Head of caudate nucleus (tissue), 42 donors: ENCODE measurements around the gene DST.

Experiments used
- DNase-seq, 42 donors: peaks; one replicate each; pipeline versions ENCODE4 v3.0.0 to v3.0.0-alpha.2; 2020 to 2021; ENCODE audit warnings: mixed read lengths in 7 of 42
- intact Hi-C: fragments of 100-400 bp; cut with DNase I; formaldehyde crosslinking; loops from one replicate; pipeline ENCODE4 v1.15.0; 2022

Gene DST

DNA sequence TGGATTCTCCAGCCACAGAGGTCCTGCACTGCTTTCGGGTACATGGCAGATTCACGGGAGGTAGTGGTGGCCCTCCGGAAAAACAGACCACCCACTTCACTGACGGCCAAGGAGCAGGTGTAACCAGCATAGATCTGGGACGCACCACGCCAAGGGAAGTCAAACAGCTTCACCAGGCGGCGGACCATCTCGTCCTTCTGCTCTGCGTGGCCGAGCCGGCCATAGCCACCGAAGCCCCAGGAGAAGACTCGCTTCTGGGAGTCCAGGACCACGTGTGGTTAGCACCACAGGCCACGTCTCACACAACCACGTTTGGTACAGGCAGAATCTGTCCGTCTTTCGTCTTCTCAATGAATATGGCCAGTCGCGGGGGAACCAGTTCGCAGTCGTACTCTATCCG, 210.5 kb downstream of the DST start:
- no peak for DNase-seq
- intact Hi-C loops, result no loop called here

- intact Hi-C loops, result no loop called here
- DNase-seq, result no peak
Observed at GRCh38 chr6:56430629-56431600, 211.8 kb downstream of the DST start.

GRCh38 chr6:56424542-56425083, 218.1 kb downstream of the DST start:
- intact Hi-C loops, result no loop called here
- DNase-seq, result no peak

GRCh38 chr6:56424064-56424463, 218.6 kb downstream of the DST start:
- no peak for DNase-seq
- intact Hi-C loops, result no loop called here

DNA sequence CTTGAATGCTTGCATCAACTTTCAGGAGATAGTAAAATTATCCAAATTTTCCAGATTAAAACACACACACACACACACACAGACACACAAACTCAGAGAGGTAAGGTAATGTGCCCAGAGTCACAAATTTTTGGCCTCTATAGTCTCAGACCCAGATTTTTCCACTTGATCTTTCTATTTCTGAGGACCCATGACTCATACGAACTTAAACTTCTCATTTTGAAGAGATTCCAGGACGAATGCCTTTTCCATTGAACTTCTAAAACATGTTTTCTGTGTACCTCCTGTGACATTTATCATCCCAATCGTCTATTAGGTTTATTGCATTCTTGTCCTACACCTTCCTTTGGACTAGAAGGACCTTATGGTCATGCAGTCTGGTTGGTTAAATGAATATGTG, 222.4 kb downstream of the DST start:
- intact Hi-C loops, result no loop called here
- no peak for DNase-seq

DNA sequence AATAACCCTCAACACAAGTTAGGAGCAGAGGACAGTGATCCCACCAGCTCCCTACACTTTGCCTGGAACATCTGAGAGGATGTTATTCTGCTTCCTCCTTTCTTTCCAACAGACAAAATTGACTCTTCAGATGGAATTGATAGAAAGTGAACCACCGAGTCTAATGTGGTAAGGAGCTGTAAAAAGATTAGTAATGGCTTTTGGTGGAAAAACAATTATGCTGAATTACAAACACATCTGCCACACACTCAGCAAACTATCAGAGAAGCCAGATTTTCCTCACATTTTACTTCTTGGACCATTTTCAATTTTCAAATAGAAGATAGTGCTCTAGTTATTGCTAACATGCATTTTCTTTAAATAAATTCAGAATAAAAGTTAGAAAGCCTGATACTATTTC, 223.5 kb downstream of the DST start:
- intact Hi-C loops, result no loop called here
- no peak for DNase-seq

- DNase-seq, result no peak
- intact Hi-C loops, result no loop called here
Observed at GRCh38 chr6:56417823-56418222, 224.9 kb downstream of the DST start.

DNA sequence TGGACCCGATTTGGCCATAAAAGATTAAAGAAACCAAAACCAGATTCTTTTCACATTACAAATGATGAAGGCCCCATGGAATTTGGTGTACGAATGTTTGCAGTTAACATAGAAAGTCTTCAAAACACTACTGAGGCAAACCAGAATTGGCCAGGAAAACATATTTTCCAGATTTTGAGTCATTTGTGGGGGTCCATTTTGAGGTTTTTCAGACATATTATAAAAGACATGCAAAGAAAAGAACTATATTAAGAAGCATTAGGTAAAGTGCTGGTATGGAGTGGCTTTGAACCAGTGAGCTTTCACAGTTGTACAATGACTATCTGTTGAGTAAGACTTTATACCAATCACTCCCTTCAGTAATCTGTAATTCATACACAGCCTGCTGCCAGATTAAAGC, 226.4 kb downstream of the DST start:
- no peak for DNase-seq
- intact Hi-C loops, result no loop called here

GRCh38 chr6:56408976-56409375, 233.7 kb downstream of the DST start:
- DNase-seq, result no peak
- intact Hi-C loops, result no loop called here
